Uterus (tissue), 4 donors: ENCODE data around the gene PLXDC2. TPM values are rescaled to one million over a fixed set of nuclear protein-coding genes. Genes with fewer than 3 reads are reported as not detected.

Experiments
- DNase-seq, 2 donors: peaks; one replicate each; pipeline ENCODE4 v3.0.0-alpha.2; 2019 to 2020
- H3K27ac ChIP-seq, 2 donors: fragments of 200-600 bp; sonication (generic); 1 replicate in 1 of 2; 2 replicates in 1 of 2; pipeline ENCODE4 v1.5.1; 2016 to 2018
- H3K27me3 ChIP-seq, 2 donors: fragments of 200-600 bp; sonication (generic); one replicate each; pipeline ENCODE4 v1.5.1; 2018 to 2019; ENCODE audit warnings: control low read depth in 1 of 2
- H3K36me3 ChIP-seq, 2 donors: fragments of 200-600 bp; sonication (generic); one replicate each; pipeline ENCODE4 v1.5.1; 2019; ENCODE audit warnings: control low read depth in 1 of 2
- H3K4me1 ChIP-seq, 2 donors: fragments of 200-600 bp; sonication (generic); one replicate each; pipeline ENCODE4 v1.5.1; 2018 to 2019; ENCODE audit warnings: control low read depth in 1 of 2
- H3K4me3 ChIP-seq, 2 donors: fragments of 200-600 bp; sonication (generic); 1 replicate in 1 of 2; 2 replicates in 1 of 2; pipeline ENCODE4 v1.5.1; 2018 to 2019; ENCODE audit warnings: mild to moderate bottlenecking in 1 of 2
- H3K9me3 ChIP-seq, 2 donors: fragments of 200-600 bp; sonication (generic); one replicate each; pipeline ENCODE4 v1.5.1; 2019; ENCODE audit warnings: control low read depth in 1 of 2
- POLR2A ChIP-seq, 2 donors: fragments of 450-650 bp; IDR thresholded peaks; one replicate each; pipeline ENCODE4 v1.6.1; 2016; ENCODE audit warnings: antibody characterized with exemption in 2 of 2, mild to moderate bottlenecking in 1 of 2, moderate library complexity in 1 of 2
- intact Hi-C: fragments of 100-400 bp; cut with DNase I; formaldehyde crosslinking; loops from one replicate; pipeline ENCODE4 v1.15.1; 2023; ENCODE audit warnings: low total_unique reads
- total RNA-seq, 4 donors: library from RNA; depleted of rRNA in 3 of 4; stranded (reverse); fragments of >200 nt in 3 of 4; gene quantifications; one replicate each; pipeline versions ENCODE4 v1.1.0 to v1.2.4, GENCODE V29; 2014 to 2023
- TF ChIP-seq, protein P1 (sequence below), 4 experiments: fragments of 200-600 bp in 2 of 4; fragments of 450-650 bp in 2 of 4; sonication (generic) in 2 of 4; IDR thresholded peaks; one replicate each; pipeline ENCODE4 v1.5.1; 2016 to 2019; ENCODE audit warnings: antibody characterized with exemption in 4 of 4, mild to moderate bottlenecking in 2 of 4, moderate library complexity in 1 of 4
- donor health status: DM: yes; HTN: yes; CAD: no.

The PLXDC2 gene
- total RNA-seq, 4 donors from 2014 or later, result 39.4 to 59.2 (median 52.2) TPM

GRCh38 chr10:19828278-19829049 lies 12.2 kb downstream of the PLXDC2 start:
- DNase-seq, result peak in 1 of 2 donors; percentile 53
- Histone ChIP-seq H3K27me3 (no peaks in the 10 kb centered on the region), H3K9me3 (no peaks in the 10 kb centered on the region), H3K36me3 (no peaks in the 10 kb centered on the region), H3K4me1 (no peaks in the 10 kb centered on the region), H3K27ac (peak overlapping the region; percentile 45 to 57), H3K4me3 (no peak overlapping the region)
- TF ChIP-seq, protein P1, sequence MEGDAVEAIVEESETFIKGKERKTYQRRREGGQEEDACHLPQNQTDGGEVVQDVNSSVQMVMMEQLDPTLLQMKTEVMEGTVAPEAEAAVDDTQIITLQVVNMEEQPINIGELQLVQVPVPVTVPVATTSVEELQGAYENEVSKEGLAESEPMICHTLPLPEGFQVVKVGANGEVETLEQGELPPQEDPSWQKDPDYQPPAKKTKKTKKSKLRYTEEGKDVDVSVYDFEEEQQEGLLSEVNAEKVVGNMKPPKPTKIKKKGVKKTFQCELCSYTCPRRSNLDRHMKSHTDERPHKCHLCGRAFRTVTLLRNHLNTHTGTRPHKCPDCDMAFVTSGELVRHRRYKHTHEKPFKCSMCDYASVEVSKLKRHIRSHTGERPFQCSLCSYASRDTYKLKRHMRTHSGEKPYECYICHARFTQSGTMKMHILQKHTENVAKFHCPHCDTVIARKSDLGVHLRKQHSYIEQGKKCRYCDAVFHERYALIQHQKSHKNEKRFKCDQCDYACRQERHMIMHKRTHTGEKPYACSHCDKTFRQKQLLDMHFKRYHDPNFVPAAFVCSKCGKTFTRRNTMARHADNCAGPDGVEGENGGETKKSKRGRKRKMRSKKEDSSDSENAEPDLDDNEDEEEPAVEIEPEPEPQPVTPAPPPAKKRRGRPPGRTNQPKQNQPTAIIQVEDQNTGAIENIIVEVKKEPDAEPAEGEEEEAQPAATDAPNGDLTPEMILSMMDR (IDR thresholded peaks at IDR 0.05), result no peak
- no peak for TF ChIP-seq POLR2A (IDR thresholded peaks at IDR 0.05)
- intact Hi-C loops, result no loop called here

DNA sequence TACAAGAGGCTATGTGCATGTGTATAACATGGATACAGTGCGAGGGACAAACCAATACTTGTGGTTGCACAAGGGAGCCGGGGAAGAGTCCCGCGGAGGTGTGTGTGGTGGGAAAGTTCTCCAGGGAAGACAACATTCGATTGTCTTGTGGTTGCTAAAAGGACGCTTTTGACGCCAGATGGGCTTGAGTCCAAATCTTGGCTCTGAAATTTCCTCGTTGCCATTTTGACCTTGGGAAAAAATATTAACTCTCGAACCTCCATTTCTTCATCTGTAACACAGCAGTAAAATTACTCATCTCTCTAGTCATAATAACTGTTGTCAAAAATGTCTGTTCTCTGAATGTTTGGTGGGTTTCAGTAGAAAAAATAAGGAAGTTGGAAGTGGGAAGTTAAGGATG lies 16.5 kb downstream of the PLXDC2 start:
- Histone ChIP-seq H3K4me3 (no peak overlapping the region), H3K4me1 (no peaks in the 10 kb centered on the region), H3K27me3 (no peaks in the 10 kb centered on the region), H3K9me3 (no peaks in the 10 kb centered on the region), H3K27ac (no peak overlapping the region), H3K36me3 (no peaks in the 10 kb centered on the region)
- no peak for TF ChIP-seq POLR2A (IDR thresholded peaks at IDR 0.05)
- TF ChIP-seq, protein P1 (IDR thresholded peaks at IDR 0.05), result no peak
- DNase-seq, result no peak
- intact Hi-C loops, result no loop called here

DNA sequence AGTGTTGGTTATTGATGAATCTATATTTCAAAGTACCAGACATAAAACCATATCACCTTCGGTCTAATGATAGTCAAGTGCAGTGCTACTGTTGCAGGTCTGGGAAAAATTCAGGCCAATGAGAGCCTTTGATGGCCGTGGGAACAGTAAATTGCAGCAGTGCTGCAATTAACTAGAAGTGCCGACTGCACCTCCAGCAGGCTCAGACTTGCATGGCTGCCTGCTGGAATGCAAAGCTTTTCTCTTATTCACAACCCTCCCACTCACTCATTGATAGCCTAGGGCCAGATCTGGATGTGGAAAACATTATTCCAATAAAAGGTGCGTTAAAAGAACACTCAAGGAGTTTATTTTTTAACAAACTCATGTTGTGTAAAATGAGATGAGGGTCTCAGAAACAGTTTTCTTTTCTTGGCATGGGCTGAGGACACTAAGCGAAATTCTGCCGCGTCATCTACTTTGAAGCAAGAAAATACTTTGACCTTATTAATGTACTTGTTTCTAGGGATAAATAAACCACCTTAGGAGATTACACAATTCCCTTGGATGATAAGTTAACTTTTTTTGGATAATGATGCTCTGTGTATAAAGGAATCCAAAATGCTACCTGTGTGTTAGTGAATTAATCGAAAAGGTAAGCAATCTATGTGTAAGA lies 17.1 kb downstream of the PLXDC2 start:
- no peaks in the 10 kb centered on the region for H3K36me3 ChIP-seq
- H3K27me3 ChIP-seq, result no peaks in the 10 kb centered on the region
- no peak for TF ChIP-seq POLR2A (IDR thresholded peaks at IDR 0.05)
- TF ChIP-seq, protein P1 (IDR thresholded peaks at IDR 0.05), result no peak
- intact Hi-C loops, result no loop called here
- H3K4me3 ChIP-seq, result no peak overlapping the region
- H3K4me1 ChIP-seq, result no peaks in the 10 kb centered on the region
- no peak for DNase-seq
- H3K9me3 ChIP-seq, result no peaks in the 10 kb centered on the region
- H3K27ac ChIP-seq, result no peak overlapping the region

DNA sequence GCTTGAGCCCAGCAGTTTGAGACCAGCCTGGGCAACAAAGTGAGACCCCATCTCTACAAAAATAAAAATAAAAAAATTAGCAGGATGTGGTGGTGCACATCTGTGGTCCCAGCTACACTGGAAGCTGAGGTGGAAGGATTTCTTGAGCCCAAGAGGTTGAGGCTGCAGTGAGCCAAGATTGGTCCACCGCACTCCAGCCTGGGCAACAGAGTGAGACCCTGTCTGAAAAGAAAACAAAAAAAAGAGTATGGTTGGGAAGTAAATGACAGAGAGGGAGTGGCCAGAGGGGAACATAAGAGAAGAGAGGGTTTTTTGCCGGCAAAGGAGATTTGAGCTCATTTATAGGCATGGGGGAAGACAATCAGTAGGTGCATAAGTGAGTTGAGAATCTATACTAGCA lies 19.7 kb downstream of the PLXDC2 start:
- H3K36me3 ChIP-seq, result no peaks in the 10 kb centered on the region
- no peaks in the 10 kb centered on the region for H3K27me3 ChIP-seq
- no peaks in the 10 kb centered on the region for H3K4me1 ChIP-seq
- no peaks in the 10 kb centered on the region for H3K9me3 ChIP-seq
- DNase-seq, result no peak
- no peak overlapping the region for H3K27ac ChIP-seq
- intact Hi-C loops, result no loop called here
- no peak for TF ChIP-seq POLR2A (IDR thresholded peaks at IDR 0.05)
- TF ChIP-seq, protein P1 (IDR thresholded peaks at IDR 0.05), result no peak
- H3K4me3 ChIP-seq, result no peak overlapping the region

DNA sequence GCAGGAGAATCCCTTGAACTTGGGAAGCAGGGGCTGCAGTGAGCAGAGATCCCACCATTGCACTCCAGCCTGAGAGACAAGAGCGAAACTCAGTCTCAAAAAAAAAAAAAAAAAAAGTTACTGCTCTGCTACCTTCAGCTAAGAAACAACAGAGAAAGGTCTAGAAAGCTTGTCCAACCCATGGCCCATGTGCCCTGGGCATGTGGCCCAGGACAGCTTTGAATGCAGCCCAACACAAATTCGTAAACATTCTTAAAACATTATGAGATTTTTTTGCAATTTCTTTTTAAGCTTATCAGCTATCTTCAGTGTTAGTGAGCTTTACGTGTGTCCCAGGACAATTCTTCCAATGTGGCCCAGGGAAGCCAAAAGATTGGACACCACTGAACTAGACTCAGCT lies 22.9 kb downstream of the PLXDC2 start:
- Histone ChIP-seq H3K4me3 (no peak overlapping the region), H3K27me3 (no peaks in the 10 kb centered on the region), H3K27ac (no peak overlapping the region), H3K4me1 (peaks cover 0 to 3% of the 10 kb centered on the region in 2 donors), H3K36me3 (no peaks in the 10 kb centered on the region), H3K9me3 (no peaks in the 10 kb centered on the region)
- no peak for DNase-seq
- intact Hi-C loops, result no loop called here
- TF ChIP-seq POLR2A (IDR thresholded peaks at IDR 0.05), result no peak
- TF ChIP-seq, protein P1 (IDR thresholded peaks at IDR 0.05), result no peak
